Effector CD8-positive, alpha-beta T cell (primary cell): ENCODE data around the gene RBM28.
"Not testable (repeated sequence)": the region's sequence is repeated elsewhere in the genome, so short reads cannot be mapped to it uniquely, and the experiment has no call there.

Source experiments
- DNase-seq: peaks from one replicate; lab custom pipeline; 2025; lab: John Stamatoyannopoulos, UW

Gene RBM28

DNA sequence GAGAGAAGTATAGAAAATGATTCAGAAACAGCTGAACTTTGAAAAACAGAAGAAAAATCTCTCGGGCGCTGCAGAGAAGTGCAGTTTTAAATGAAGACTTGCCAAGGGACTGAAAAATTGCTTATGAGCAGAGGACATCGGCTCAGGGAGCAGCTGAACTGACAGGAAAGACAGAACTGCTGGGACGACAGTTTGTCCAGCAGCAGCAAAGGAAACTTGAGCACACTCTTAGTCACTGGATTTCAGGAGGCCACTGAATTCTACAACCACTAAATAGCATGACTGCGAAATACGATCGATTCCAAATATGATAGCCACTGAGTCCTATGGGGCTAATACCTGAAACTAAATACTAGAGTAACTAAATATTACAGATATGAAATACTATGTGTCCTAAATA lies 59.6 kb downstream of the RBM28 start:
- DNase-seq: no peak

DNA sequence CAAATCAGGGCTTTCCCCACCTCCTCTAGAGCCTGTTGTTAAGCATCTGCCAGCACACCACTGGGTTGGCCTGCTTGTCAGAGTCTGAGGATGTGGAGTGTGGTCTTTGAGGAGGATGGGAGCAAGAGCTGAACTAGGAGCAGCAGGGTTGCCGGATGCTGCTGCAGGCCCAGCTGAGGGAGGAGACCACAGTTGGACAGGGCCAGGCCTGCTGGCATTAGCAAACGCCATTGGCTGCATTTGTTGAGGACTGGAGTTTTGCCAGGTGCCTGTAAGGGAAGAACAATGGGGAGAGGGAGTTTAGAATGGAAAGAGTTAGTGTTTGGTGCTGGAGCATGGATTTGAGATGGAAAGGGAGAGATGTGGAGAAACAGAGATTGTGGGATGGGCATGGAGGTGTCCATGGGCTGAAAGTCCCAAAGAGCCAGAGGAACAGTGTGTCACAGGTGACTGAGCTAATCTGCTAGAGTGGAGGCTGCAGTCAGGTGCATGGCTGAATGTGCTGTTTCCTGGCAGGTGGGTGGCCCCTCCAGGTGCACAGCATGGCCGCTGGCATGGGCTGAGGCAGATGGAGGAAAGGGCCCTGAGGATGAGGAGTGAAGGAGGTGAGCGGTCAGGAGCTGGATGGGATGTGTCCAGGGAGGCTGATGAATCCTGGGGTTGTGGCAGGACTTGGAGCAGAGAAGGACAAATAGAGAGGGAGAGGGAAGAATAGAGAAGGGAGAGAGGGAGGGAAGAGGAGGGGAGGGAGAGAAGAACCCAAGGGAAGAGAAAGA lies 61.9 kb downstream of the RBM28 start:
- no peak for DNase-seq

DNA sequence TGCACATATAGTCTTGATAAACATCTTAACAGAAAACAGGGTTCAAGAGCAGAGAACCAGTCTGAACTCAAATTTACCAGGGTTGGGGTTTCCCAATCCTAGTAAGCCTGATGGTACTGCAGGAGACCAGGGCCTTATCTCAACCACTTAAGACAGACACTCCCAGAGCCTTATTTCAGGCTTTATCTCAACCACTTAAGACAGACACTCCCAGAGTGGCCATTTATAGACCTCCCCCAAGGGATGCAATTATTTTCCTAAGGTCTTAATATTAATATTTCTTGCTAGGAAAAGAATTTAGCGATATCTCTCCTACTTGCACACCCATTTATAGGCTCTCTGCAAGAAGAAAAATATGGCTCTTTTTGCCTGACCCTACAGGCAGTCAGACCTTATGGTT lies 63.3 kb downstream of the RBM28 start:
- not testable (repeated sequence) for DNase-seq

DNA sequence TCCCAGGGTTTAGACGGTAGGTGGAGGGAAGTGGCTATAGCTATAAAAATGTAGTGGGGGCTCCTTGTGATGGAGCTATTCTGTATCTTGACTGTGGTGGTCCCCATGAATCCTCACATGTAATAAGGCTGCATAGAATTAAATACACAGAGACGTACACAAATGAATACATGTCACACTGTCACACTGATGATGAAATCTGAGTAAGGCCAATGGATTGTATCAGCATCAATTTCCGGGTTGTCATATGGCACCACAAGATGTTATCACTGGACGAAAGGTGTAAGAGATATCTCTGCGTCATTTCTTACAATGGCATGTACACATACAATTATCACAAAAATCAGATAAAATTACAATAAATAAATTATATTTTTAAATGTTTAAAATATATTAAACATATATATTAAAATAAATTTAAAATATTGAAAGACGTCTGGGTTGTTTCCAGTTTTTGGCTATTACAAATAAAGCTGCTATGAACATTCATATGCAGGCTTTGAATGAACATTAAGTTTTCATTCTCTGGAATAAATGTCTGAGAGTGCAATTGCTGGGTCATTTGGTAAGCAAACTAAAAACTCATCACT lies 64.5 kb downstream of the RBM28 start:
- no peak for DNase-seq

DNA sequence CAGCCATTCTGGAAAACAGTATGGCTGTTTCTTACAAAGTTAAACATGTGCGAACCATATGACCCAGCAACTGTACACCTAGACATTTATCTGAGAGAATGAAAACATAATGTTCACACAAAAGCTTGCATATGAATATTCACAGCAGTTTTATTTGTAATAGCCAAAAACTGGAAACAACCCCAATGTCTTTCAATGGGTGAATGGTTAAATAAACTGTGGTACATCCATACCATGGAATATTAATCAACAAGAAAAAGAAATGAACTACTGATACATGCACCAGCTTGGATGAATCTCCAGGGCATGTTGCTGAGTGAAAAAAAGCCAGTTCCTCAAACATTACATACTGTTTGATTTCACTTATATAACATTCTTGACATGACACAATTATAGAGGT lies 65.3 kb downstream of the RBM28 start:
- DNase-seq: no peak

DNA sequence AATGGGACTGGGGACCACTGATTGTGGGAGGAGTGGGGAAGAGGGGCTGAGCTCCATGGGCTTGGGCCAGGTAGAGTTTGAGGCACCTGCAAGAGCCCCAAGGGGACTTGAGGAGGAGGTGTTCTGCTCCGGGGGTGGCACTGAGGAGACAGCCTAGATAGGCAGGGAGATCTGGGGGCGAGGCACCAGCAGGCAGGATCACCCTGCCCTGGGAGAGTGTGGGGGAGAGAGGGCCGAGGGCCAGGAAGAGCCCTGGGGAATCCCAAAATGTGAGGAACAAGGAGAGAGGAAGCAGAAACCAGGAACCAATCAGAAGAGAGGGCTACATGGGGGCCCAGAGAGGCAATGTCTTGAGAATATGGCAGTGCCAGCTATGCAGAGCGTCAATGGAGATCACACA lies 68.0 kb downstream of the RBM28 start:
- no peak for DNase-seq

DNA sequence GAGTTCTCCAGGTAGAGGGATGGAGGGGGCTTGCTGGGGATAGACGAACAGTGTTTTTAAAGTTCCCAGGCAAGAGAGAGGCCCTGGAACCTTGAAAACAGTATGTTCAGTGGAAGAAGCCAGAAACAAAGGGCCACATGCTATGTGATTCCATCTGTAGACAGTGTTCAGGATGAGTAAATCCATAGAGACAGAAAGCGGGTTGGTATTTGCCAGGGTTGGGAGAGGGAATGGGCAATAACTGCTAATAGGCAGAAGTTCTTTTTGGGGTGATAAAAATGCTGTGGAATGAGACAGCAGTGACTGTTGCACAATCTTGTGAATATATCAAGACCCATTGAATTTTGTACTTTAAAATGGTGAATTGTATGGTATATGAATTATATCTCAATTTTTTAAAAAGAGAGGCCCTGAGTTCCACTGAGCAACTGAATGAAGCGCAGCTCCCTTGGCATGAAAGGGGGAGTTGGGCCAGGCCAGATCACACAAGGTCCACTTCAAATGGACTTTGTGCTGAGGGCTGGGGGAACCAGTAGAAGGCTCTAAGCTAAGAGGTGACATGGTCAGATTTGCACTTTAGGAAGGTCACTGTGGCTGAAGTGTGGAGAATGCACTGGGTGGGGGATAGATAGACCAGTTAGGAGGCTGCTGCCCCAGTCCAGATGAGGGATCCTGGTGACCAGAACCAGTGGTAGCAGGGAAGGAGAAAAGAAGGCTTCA lies 68.7 kb downstream of the RBM28 start:
- DNase-seq: no peak

DNA sequence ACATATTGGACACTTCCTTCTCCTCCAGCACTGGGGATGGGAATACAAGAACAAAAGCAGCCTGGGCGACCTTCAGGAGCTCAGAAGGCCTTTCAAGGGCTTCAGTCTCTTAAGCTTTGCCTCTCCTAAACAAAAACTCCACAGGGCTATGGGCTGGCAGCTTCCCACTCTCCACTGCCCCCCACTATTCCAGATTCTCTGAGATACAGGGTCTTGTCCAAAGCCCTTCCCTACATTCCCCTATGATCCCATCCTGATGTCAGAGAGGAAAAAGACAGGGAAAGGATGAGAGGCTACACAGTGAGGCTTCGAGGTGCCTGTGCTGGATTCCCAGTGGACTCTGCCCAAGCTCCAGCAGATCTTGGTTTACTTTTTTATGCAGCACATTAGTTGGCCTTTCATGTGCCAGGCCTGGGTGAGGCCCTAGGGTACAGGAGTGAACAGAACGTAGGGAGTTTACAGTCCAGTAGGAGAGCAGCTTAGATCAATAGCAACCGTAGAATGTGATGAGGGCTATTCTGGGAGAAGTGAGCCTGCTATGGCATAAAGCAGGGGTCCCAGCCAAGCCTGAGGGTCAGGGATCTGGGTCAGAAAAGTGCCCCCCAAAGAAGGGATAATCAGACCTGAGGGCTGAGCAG lies 69.3 kb downstream of the RBM28 start:
- no peak for DNase-seq

DNA sequence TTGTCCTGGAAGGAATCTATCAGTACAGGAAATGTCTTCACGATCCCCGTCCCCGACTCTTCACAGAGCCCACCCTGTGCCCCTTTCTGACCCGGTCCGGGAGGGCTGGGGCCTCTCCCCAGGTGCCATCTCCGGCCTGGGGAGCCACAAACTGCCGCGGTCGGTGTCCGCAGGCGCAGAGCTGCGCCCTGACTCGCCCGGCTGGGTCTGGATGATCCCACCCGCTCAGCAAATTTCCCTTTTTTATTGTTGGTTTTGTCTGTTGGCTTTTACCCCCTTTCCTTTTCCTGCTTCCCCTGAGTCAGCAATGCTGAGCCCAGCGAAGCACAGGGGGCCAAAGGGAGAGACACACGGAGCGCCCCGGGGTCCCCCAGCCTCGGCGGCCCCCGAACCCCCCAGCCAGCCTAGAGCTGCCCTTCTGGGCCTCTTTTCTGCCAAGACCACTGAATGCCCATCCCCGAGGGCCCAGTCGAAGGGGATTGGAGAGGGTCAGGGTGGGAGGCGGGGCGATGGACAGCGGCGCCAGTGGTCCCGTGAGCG lies 71.7 kb downstream of the RBM28 start:
- no peak for DNase-seq

DNA sequence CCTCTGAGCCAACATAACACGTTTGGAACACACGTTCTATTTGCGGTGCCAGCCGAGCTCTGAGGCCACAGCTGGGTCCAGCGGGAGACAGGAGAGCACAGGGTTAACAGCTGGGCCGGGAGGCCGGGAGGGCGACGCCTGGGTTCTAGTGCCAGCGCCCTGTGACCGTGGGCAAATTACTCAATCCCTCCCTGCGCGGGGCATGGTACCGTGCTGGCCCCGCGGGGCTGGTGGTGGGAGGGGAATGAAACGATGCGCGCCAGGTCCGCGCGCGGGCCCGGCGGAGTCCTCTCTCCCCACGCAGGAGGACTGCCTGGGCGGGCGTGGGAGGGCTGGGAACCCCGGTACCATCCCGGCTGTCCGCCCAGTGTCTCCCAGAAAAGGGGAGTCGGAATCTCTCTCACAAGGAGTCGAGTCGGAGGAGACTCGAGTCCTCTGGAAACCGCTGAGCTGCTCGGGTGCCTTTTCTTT lies 72.2 kb downstream of the RBM28 start:
- DNase-seq: no peak

DNA sequence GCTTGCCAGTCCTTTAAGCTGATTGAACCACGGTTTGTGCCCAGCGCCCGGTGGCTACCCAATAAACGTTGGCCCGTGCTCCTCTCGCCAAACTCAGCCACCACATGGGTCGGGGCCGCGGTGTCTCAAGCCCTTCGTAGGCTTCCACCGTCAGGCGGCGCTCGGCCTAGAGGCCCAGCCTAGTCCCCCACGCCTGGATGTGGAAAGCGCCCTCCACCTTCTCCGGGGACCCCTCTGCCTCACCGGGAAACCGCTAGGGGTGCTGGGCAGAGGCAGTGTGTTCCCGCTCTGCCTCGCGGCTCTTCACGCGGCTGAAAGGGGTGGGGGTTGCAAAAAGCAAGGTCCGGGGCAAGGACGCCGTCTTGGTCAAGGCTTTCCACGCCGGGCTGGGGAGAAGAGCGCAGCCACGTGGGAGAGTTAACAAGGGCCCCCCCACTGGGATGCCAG lies 72.9 kb downstream of the RBM28 start:
- no peak for DNase-seq

DNA sequence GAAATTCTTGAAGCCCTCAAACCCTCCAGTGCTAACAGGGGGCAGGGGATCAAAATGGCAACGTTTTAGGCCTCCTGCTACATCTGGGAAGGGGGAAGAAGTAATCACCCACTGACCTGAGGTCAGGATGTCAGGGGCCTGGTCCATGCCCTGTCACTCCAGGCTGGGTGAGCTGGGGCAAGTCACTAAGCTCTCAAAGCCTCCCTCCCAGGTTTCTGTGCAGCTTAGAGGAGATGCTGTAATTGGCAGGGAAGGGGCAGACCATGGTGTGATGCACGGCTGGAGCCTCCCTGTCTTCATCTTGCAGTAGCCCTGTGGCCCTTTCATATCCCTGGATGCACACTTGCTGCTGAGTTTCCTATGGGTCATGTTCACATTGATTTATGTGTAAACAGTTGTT lies 75.5 kb downstream of the RBM28 start:
- no peak for DNase-seq

DNA sequence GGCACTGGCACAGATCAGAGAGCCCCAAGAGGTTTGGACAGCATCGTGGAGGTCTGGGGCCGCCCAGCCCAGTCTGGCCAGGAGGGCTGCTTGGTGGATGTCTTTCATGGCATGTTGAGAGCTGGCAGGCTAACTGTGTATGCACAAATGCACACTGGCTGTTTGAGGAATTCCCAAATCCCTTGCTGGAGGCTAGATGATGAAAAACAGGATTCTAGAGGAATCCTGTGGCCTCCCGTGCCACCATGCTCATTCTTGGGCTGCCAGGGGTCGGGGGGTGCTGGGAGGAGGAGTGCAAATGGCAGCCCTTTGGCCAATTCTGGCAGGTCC lies 76.1 kb downstream of the RBM28 start:
- no peak for DNase-seq

DNA sequence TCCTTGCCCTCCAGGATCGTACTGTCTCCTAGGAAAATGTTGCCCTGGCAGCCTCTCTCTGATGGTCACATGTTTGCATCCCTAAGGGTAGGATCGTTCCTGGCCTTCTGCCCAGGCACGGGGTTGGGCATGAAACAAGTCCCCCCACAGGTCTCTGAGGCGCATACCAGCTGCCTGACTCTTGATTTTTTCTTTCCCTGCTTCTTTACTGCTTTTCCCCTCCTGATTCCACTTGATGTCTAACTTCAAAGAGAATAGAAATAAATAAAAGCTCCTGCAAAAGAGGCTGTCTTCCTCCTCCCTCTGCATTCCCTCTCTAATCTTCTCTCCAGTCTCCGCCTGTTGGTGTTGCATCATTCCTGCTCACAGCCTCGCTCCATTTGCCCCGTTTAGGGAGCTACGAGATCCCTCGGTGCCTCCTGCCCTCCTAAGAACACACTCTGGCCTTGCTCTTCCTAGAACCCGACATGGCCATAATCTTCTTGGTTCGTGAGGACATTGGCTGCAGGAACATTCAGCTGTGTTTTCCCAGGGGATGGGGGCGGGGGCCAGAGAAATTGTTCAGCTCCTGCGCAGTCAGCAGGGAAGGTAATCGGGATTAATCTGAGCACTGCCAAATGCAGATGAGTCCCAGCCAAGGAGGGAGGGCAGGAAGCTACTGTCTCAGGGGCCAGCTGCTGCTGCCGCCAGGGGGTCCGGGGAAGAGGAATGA lies 76.7 kb downstream of the RBM28 start:
- no peak for DNase-seq

DNA sequence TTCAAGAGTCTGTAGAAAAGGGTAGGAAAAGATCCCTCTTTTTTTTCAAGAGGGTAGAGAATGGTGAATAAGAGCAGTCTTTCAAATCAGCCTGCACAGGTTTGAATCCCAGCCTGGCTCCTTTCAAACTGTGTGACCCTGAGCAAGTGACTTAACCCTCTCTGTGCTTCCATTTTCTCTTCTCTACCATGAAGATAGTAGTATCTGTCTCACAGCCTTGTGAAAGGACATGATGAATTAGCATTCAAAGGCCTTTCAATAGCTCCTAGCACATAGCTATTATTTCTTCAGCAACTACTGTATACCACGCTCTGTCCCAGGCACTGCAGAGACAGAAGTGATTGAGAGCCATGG lies 77.2 kb downstream of the RBM28 start:
- DNase-seq: no peak

DNA sequence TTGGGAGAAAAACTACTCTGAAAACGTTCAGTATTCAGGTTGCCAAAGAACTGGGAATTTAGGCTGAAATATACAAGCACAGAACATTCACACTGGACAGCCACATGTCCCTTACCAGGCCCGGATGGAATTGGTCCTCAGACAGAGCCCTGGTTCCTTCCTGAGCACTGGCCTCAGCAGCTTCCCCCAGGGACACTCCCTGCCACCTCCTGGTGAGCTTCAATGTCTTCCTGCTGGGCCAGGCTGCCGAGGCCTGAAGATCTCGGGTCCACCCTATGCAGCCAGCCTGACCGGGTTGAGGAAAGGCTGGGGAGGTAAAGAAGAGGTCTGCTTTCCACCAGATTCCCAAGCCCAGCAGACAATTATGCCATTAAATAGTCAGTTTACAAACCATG lies 77.8 kb downstream of the RBM28 start:
- DNase-seq: no peak

DNA sequence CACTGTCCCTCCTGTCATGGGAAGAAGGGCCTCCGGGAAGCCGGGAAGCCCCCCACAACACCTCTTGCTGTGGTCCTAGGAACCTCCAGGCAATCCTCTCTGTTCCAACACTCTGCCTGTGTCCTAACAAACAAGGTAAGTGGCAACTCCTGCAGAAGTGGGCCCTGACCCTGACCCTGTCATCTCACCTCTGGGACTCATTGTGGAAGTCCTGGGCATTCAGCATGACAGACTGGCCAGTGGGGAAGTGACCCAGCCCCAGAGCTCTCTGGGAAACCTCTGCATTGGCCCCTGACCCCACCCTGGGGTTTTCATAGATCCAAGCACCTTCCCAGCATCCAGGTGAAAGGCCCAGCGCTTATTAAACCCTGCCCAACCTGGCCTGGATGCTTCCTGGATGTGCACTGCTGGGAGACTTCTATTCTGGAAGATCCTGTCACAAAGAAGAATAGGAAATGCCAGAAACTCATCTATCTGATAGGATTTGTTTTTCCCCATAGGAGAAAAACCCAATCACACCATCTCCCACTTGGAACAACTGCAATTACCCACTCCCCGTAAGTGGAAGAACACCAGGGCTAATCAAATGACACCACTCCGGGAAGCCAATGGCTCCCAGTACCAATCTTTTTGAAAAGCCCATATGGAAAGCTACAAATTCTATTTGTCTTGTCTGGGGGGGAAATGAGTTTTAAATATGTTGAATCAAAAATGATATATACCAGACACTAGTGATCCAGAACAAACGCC lies 78.4 kb downstream of the RBM28 start:
- no peak for DNase-seq

DNA sequence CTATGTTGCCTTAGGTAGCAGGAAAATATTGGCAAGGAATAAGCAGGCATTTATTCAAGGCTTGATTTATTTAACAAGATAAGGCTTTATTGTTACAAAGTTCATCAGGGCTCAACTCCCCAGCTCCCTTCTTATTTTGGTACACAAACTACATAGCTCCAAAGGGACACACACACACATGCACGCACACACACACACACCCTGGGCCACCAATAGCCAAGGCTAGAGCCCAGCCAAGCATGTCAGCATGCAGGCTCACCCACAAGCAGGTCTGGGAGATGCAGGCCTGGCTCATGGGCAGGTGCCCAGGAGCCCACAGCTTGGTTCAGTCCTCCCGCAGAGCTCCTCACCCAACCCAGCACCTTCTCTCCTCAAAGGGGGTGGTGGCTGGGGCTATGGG lies 79.2 kb downstream of the RBM28 start:
- DNase-seq: no peak

DNA sequence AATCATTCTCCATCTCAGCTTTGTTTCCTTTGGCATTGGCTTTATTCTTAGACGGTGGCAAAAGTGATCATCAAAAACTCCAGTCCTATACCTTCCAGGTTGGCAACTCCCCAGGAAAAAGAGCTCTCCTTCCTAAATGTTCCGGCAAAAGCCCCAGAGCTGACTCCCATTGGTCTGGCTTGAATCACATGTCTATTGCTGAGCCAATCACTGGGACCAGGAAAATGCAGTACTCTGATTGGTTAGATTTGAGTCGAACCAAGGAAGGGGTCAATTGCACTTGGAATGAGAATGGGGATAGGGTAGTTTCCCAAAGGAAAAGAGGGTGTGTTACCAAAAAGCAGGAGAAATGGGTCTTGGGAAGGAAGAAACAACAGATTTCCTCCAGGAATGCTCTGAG lies 80.3 kb downstream of the RBM28 start:
- DNase-seq: no peak

DNA sequence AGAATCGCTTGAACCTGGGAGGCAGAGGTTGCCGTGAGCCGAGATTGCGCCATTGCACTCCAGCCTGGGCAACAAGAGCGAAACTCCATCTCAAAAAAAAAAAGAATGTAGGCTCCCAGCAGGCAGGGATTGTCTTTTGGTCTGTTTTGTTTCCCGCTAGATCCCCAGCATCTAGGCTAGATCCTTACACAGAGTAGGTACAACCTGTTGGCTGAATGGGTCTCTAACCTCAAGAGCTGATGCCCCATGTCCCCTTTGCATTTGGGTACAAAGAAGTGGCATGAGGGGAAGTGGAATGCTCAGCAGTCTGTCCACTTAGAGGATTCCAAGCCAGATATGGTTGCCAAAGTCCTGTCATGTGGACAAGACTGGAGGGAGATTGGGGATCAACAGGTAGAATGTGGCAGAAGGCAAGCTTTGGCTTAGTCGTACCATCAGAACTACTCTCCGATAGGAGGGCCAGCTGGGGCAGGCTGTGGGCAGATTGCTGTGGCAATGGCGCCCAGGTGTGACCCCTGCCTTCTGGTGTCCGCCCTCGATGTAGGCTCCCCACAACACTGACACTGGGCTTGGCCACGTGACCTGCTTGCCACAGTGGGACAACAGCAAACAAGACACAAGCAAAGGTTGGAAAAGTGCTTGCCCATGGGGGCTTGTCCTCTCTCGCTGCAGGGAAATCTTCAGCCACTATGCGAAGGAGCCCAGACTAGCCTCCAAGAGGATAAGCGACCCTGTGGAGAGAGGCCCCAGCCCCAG lies 81.3 kb downstream of the RBM28 start:
- DNase-seq: no peak
